Neural cell (in vitro differentiated cells): ENCODE results near the gene MRPL36. TPM values are rescaled to one million over a fixed set of nuclear protein-coding genes. Genes with fewer than 3 reads are reported as not detected.

Experiments used
- H2AFZ ChIP-seq: fragments of 200-600, 300-800 bp; sonication (generic), shearing (Covaris generic); 2 replicates; pipeline ENCODE4 v1.6.0; 2014; ENCODE audit warnings: low read depth, mild to moderate bottlenecking, antibody characterized with exemption, low read length, moderate library complexity
- H3F3A ChIP-seq: fragments of 200-600 bp; shearing (Covaris generic); 2 replicates; pipeline ENCODE4 v1.6.1; 2016; ENCODE audit warnings: mild to moderate bottlenecking, moderate library complexity, mixed read lengths, antibody characterized with exemption, low read length; ENCODE audit not compliant: insufficient read depth, poor library complexity, severe bottlenecking
- H3K27ac ChIP-seq: fragments of 200-600, 300-800 bp; sonication (generic), shearing (Covaris generic); 2 replicates; pipeline ENCODE4 v1.5.1; 2014; ENCODE audit warnings: mild to moderate bottlenecking, low read length, moderate library complexity
- H3K27me3 ChIP-seq: fragments of 300-800, 200-600 bp; sonication (generic), shearing (Covaris generic); 2 replicates; pipeline ENCODE4 v1.6.0; 2014; ENCODE audit warnings: mild to moderate bottlenecking, low read depth, low read length, moderate library complexity; ENCODE audit not compliant: insufficient read depth
- H3K36me3 ChIP-seq: fragments of 300-800, 200-600 bp; sonication (generic), shearing (Covaris generic); 2 replicates; pipeline ENCODE4 v1.5.1; 2014; ENCODE audit warnings: mild to moderate bottlenecking, antibody characterized with exemption, low read length, moderate library complexity; ENCODE audit not compliant: insufficient read depth
- H3K4me2 ChIP-seq: fragments of 300-800, 200-600 bp; sonication (generic), shearing (Covaris generic); 2 replicates; pipeline ENCODE4 v1.6.0; 2014; ENCODE audit warnings: mild to moderate bottlenecking, low read length
- H3K4me3 ChIP-seq: fragments of 300-800, 200-600 bp; sonication (generic), shearing (Covaris generic); 2 replicates; pipeline ENCODE4 v1.5.1; 2014; ENCODE audit warnings: mild to moderate bottlenecking, low read length, moderate library complexity
- H3K79me2 ChIP-seq: fragments of 200-600 bp; shearing (Covaris generic); replicated peaks from 2 replicates; pipeline ENCODE4 v1.6.0; 2014; ENCODE audit warnings: mild to moderate bottlenecking, low read length, moderate library complexity; ENCODE audit not compliant: insufficient read depth
- H3K9ac ChIP-seq: fragments of 300-800, 200-600 bp; sonication (generic), shearing (Covaris generic); 2 replicates; pipeline ENCODE4 v1.6.1; 2016; ENCODE audit warnings: mild to moderate bottlenecking, low read length, mixed read lengths
- H3K9me2 ChIP-seq: fragments of 200-600 bp; shearing (Covaris generic); 2 replicates; pipeline ENCODE4 v1.6.1; 2016; ENCODE audit warnings: mild to moderate bottlenecking, low read length, mixed read lengths; ENCODE audit not compliant: insufficient read depth
- H3K9me3 ChIP-seq: fragments of 200-600, 300-800 bp; sonication (generic), shearing (Covaris generic); 2 replicates; pipeline ENCODE4 v1.6.1; 2016; ENCODE audit warnings: mild to moderate bottlenecking, mixed run types, low read length, moderate library complexity, mixed read lengths
- H4K20me1 ChIP-seq: fragments of 200-600 bp; shearing (Covaris generic); 2 replicates; pipeline ENCODE4 v1.6.1; 2016; ENCODE audit warnings: mild to moderate bottlenecking, mixed run types; ENCODE audit not compliant: insufficient read depth
- EP300 ChIP-seq: fragments of 450-650 bp; conservative IDR thresholded peaks from 2 replicates; pipeline ENCODE4 v1.6.1; 2014; ENCODE audit warnings: antibody characterized with exemption, mild to moderate bottlenecking, moderate library complexity; ENCODE audit not compliant: poor library complexity, severe bottlenecking
- EZH2 ChIP-seq: fragments of 200-600, 300-800 bp; shearing (Covaris generic), sonication (generic); IDR thresholded peaks from 2 replicates; pipeline ENCODE4 v1.6.1; 2014; ENCODE audit warnings: antibody characterized with exemption, low read length, borderline replicate concordance, mild to moderate bottlenecking; ENCODE audit not compliant: insufficient read depth, poor library complexity, severe bottlenecking
- MXI1 ChIP-seq: fragments of 450-650 bp; conservative IDR thresholded peaks from 2 replicates; pipeline ENCODE4 v1.6.1; 2014; ENCODE audit warnings: antibody characterized with exemption, mild to moderate bottlenecking; ENCODE audit not compliant: poor library complexity, severe bottlenecking
- POLR2AphosphoS5 ChIP-seq: IDR thresholded peaks from 2 replicates; pipeline ENCODE4 v1.6.1; 2012
- RAD21 ChIP-seq: fragments of 450-650 bp; conservative IDR thresholded peaks from 2 replicates; pipeline ENCODE4 v1.6.1; 2014; ENCODE audit warnings: antibody characterized with exemption, mild to moderate bottlenecking, moderate library complexity
- REST ChIP-seq: IDR thresholded peaks from 2 replicates; pipeline ENCODE4 v1.6.1; 2012; ENCODE audit warnings: borderline replicate concordance
- SMC3 ChIP-seq: fragments of 450-650 bp; conservative IDR thresholded peaks from 2 replicates; pipeline ENCODE4 v1.6.1; 2014; ENCODE audit warnings: antibody characterized with exemption, mild to moderate bottlenecking, moderate library complexity; ENCODE audit not compliant: poor library complexity
- TAF1 ChIP-seq: IDR thresholded peaks from 2 replicates; pipeline ENCODE4 v1.6.1; 2012; ENCODE audit warnings: low read depth
- polyA plus RNA-seq: library from polyadenylated mRNA; depleted of rRNA; stranded (reverse); fragments of >200 nt; gene quantifications from 2 replicates; pipeline ENCODE4 v1.2.3, GENCODE V29; 2014
- TF ChIP-seq, protein P1 (sequence below): fragments of 450-650 bp; IDR thresholded peaks from 2 replicates; pipeline ENCODE4 v1.5.1; 2014; ENCODE audit warnings: antibody characterized with exemption, mild to moderate bottlenecking, moderate library complexity; ENCODE audit not compliant: poor library complexity, severe bottlenecking

Gene MRPL36
- polyA plus RNA-seq, 1 donor from 2014 or later = 51.9 TPM

- Histone ChIP-seq H3K27me3 (no peaks in the 10 kb centered on the region), H3K9me2 (no peaks in the 10 kb centered on the region), H3K36me3 (no peaks in the 10 kb centered on the region), H3F3A (no peaks in the 10 kb centered on the region), H3K4me3 (no peak overlapping the region), H3K79me2 (no peaks in the 10 kb centered on the region), H3K9me3 (no peaks in the 10 kb centered on the region), H2AFZ (no peak overlapping the region), H3K27ac (no peak overlapping the region), H4K20me1 (no peaks in the 10 kb centered on the region), H3K9ac (no peak overlapping the region), H3K4me2 (no peak overlapping the region)
- TF ChIP-seq MXI1 (no peak), RAD21 (no peak), SMC3 (no peak), REST (no peak), TAF1 (no peak), EZH2 (no peak), POLR2AphosphoS5 (no peak), EP300 (no peak)
- TF ChIP-seq, protein P1, sequence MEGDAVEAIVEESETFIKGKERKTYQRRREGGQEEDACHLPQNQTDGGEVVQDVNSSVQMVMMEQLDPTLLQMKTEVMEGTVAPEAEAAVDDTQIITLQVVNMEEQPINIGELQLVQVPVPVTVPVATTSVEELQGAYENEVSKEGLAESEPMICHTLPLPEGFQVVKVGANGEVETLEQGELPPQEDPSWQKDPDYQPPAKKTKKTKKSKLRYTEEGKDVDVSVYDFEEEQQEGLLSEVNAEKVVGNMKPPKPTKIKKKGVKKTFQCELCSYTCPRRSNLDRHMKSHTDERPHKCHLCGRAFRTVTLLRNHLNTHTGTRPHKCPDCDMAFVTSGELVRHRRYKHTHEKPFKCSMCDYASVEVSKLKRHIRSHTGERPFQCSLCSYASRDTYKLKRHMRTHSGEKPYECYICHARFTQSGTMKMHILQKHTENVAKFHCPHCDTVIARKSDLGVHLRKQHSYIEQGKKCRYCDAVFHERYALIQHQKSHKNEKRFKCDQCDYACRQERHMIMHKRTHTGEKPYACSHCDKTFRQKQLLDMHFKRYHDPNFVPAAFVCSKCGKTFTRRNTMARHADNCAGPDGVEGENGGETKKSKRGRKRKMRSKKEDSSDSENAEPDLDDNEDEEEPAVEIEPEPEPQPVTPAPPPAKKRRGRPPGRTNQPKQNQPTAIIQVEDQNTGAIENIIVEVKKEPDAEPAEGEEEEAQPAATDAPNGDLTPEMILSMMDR = no peak
These were observed 28.2 kb downstream of the MRPL36 start for GRCh38 chr5:1771149-1772065.

GRCh38 chr5:1770443-1770802, 29.2 kb downstream of the MRPL36 start:
- Histone ChIP-seq H3K9me2 (no peaks in the 10 kb centered on the region), H3K27me3 (no peaks in the 10 kb centered on the region), H3K79me2 (no peaks in the 10 kb centered on the region), H3K4me3 (no peak overlapping the region), H3F3A (no peaks in the 10 kb centered on the region), H3K9me3 (no peaks in the 10 kb centered on the region), H3K27ac (no peak overlapping the region), H4K20me1 (no peaks in the 10 kb centered on the region), H3K36me3 (no peaks in the 10 kb centered on the region), H3K4me2 (no peak overlapping the region), H2AFZ (no peak overlapping the region), H3K9ac (no peak overlapping the region)
- TF ChIP-seq MXI1 (no peak), RAD21 (no peak), REST (no peak), EZH2 (no peak), SMC3 (no peak), TAF1 (no peak), EP300 (no peak), POLR2AphosphoS5 (no peak)
- TF ChIP-seq, protein P1 = no peak
